ENCODE measurements around the gene H1-8.

The H1-8 gene

GRCh38 chr3:129517516-129517915 lies 25.5 kb upstream of the H1-8 start:
- H3K4me1 ChIP-seq (ENCODE audit: control insufficient read depth, insufficient read depth, low read length): no peaks in the 10 kb centered on the region
- no peak overlapping the region for H3K9ac ChIP-seq (ENCODE audit: low read depth, low read length)
- no peaks in the 10 kb centered on the region for H3K27me3 ChIP-seq (ENCODE audit: control insufficient read depth, insufficient read depth, low read length)
- H3K36me3 ChIP-seq (ENCODE audit: control insufficient read depth, insufficient read depth, low read length): peaks cover 17% of the 10 kb centered on the region
- H3K4me3 ChIP-seq (ENCODE audit: low read depth, low read length): no peak overlapping the region
- no peaks in the 10 kb centered on the region for H3K9me3 ChIP-seq (ENCODE audit: control insufficient read depth, insufficient read depth, low read length)

- Histone ChIP-seq H3K4me3 (ENCODE audit: low read depth, low read length) (no peak overlapping the region), H3K36me3 (ENCODE audit: control insufficient read depth, insufficient read depth, low read length) (peaks cover 16% of the 10 kb centered on the region), H3K4me1 (ENCODE audit: control insufficient read depth, insufficient read depth, low read length) (no peaks in the 10 kb centered on the region), H3K27me3 (ENCODE audit: control insufficient read depth, insufficient read depth, low read length) (no peaks in the 10 kb centered on the region), H3K9me3 (ENCODE audit: control insufficient read depth, insufficient read depth, low read length) (no peaks in the 10 kb centered on the region), H3K9ac (ENCODE audit: low read depth, low read length) (no peak overlapping the region)
Measured at GRCh38 chr3:129518038-129518561, 24.9 kb upstream of the H1-8 start.

DNA sequence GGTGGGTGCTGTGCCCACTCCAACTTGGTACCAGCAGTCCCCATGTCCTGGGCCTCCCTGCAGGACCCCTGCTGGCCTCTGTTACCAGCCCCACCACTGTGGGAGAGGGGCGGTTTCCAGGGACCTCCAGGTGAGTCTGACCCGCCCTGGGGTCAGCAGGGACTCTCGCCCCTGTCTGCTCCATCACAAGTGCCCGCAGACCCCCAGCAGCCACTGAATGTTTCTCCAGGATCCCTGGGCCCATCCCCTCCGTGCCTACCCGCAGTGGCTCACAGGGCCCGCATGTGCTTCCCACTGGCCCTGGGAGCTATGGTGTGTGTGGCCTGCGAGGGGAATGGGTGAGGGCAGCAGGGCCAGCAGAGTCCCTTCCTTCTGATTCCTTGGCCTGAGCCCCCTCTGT lies 24.4 kb upstream of the H1-8 start:
- H3K9ac ChIP-seq (ENCODE audit: low read depth, low read length): no peak overlapping the region
- H3K27me3 ChIP-seq (ENCODE audit: control insufficient read depth, insufficient read depth, low read length): no peaks in the 10 kb centered on the region
- H3K4me3 ChIP-seq (ENCODE audit: low read depth, low read length): no peak overlapping the region
- H3K9me3 ChIP-seq (ENCODE audit: control insufficient read depth, insufficient read depth, low read length): no peaks in the 10 kb centered on the region
- peaks cover 11% of the 10 kb centered on the region for H3K36me3 ChIP-seq (ENCODE audit: control insufficient read depth, insufficient read depth, low read length)
- no peaks in the 10 kb centered on the region for H3K4me1 ChIP-seq (ENCODE audit: control insufficient read depth, insufficient read depth, low read length)

GRCh38 chr3:129519449-129519848 lies 23.5 kb upstream of the H1-8 start:
- Histone ChIP-seq H3K27me3 (ENCODE audit: control insufficient read depth, insufficient read depth, low read length) (no peaks in the 10 kb centered on the region), H3K9me3 (ENCODE audit: control insufficient read depth, insufficient read depth, low read length) (no peaks in the 10 kb centered on the region), H3K9ac (ENCODE audit: low read depth, low read length) (no peak overlapping the region), H3K4me3 (ENCODE audit: low read depth, low read length) (no peak overlapping the region), H3K36me3 (ENCODE audit: control insufficient read depth, insufficient read depth, low read length) (peaks cover 6% of the 10 kb centered on the region), H3K4me1 (ENCODE audit: control insufficient read depth, insufficient read depth, low read length) (no peaks in the 10 kb centered on the region)

DNA sequence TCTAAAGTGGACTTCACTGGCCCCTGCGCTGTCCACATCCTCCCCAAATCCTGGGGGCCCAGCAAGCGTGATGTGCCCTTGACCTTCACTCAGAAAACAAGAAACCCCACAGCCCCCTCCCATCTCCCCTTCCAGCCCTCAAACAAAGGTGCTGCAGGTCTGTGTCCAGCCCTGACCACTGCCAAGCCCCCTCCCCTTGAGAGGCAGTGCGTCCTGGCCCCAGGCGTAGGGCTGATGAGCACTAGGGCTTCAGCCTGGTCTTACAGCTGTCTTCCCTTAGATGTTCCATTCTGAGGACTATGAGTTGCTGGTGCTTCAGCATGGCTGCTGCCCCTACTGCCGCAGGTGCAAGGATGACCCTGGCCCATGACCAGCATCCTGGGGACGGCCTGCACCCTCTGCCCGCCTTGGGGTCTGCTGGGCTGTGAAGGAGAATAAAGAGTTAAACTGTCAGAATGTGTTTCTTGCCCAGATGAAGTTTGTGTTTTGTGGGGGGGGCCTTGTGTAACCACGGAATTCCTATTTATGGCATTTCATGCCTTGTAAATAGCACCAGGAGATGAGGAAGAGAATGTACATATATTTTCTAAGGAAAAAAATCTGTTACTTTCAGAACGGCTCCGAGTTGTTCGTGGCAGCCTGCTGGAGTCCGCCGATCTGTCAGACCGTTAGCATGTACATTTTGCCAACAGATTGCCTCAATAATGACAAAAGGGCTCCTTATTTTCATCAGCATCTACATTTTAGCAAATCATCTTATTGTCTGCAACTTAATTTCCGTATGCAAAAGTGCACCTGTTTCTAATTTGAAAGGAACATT lies 22.9 kb upstream of the H1-8 start:
- Histone ChIP-seq H3K4me1 (ENCODE audit: control insufficient read depth, insufficient read depth, low read length) (no peaks in the 10 kb centered on the region), H3K4me3 (ENCODE audit: low read depth, low read length) (no peak overlapping the region), H3K36me3 (ENCODE audit: control insufficient read depth, insufficient read depth, low read length) (peaks cover 6% of the 10 kb centered on the region), H3K9me3 (ENCODE audit: control insufficient read depth, insufficient read depth, low read length) (no peaks in the 10 kb centered on the region), H3K9ac (ENCODE audit: low read depth, low read length) (no peak overlapping the region), H3K27me3 (ENCODE audit: control insufficient read depth, insufficient read depth, low read length) (no peaks in the 10 kb centered on the region)

DNA sequence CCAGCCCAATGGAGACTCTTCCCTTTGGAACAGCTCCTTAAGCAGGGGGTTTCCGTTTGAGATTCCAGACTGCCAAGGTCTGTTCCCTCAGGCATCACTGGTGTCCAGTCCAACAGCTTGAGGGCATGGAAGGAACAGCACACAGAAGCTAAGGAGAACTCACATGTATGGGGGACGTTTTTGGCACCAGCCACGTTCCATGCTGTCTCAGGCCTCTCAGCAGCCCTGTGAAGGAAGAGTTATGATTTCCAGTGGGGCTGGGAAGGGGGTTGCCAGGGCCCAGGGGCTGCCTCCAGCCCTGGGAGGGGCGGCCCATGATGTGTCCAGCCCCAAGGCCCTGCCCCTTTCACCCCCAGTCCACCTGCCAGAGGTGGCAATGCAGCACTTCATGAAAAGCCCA lies 22.0 kb upstream of the H1-8 start:
- H3K27me3 ChIP-seq (ENCODE audit: control insufficient read depth, insufficient read depth, low read length): no peaks in the 10 kb centered on the region
- H3K9me3 ChIP-seq (ENCODE audit: control insufficient read depth, insufficient read depth, low read length): no peaks in the 10 kb centered on the region
- H3K36me3 ChIP-seq (ENCODE audit: control insufficient read depth, insufficient read depth, low read length): peaks cover 6% of the 10 kb centered on the region
- H3K4me1 ChIP-seq (ENCODE audit: control insufficient read depth, insufficient read depth, low read length): no peaks in the 10 kb centered on the region
- H3K9ac ChIP-seq (ENCODE audit: low read depth, low read length): no peak overlapping the region
- no peak overlapping the region for H3K4me3 ChIP-seq (ENCODE audit: low read depth, low read length)

- H3K27me3 ChIP-seq (ENCODE audit: control insufficient read depth, insufficient read depth, low read length): no peaks in the 10 kb centered on the region
- H3K4me3 ChIP-seq (ENCODE audit: low read depth, low read length): no peak overlapping the region
- no peaks in the 10 kb centered on the region for H3K9me3 ChIP-seq (ENCODE audit: control insufficient read depth, insufficient read depth, low read length)
- no peaks in the 10 kb centered on the region for H3K4me1 ChIP-seq (ENCODE audit: control insufficient read depth, insufficient read depth, low read length)
- H3K36me3 ChIP-seq (ENCODE audit: control insufficient read depth, insufficient read depth, low read length): no peaks in the 10 kb centered on the region
- H3K9ac ChIP-seq (ENCODE audit: low read depth, low read length): no peak overlapping the region
Measured at GRCh38 chr3:129521611-129522010, 21.4 kb upstream of the H1-8 start.

GRCh38 chr3:129522953-129523352 lies 20.0 kb upstream of the H1-8 start:
- no peaks in the 10 kb centered on the region for H3K36me3 ChIP-seq (ENCODE audit: control insufficient read depth, insufficient read depth, low read length)
- no peak overlapping the region for H3K9ac ChIP-seq (ENCODE audit: low read depth, low read length)
- H3K27me3 ChIP-seq (ENCODE audit: control insufficient read depth, insufficient read depth, low read length): no peaks in the 10 kb centered on the region
- H3K4me3 ChIP-seq (ENCODE audit: low read depth, low read length): no peak overlapping the region
- H3K4me1 ChIP-seq (ENCODE audit: control insufficient read depth, insufficient read depth, low read length): no peaks in the 10 kb centered on the region
- no peaks in the 10 kb centered on the region for H3K9me3 ChIP-seq (ENCODE audit: control insufficient read depth, insufficient read depth, low read length)

DNA sequence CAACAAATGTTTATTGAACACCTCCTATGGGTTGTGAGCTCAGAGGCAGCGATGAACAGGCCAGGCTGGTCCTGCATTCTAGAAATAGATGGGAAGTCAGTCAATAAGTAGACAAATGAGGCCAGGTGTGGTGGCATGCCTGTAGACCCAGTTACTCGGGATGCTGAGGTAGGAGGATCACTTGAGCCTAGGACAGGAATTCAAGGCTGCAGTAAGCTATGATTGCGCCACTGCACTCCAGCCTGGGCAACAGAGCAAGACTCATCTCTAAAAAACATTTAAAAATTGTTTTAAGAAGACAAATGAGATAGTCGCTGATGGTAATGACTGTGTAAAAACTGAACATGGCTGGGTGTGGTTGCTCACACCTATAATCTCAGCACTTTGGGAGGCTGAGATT lies 18.9 kb upstream of the H1-8 start:
- Histone ChIP-seq H3K36me3 (ENCODE audit: control insufficient read depth, insufficient read depth, low read length) (no peaks in the 10 kb centered on the region), H3K4me1 (ENCODE audit: control insufficient read depth, insufficient read depth, low read length) (no peaks in the 10 kb centered on the region), H3K9me3 (ENCODE audit: control insufficient read depth, insufficient read depth, low read length) (no peaks in the 10 kb centered on the region), H3K9ac (ENCODE audit: low read depth, low read length) (no peak overlapping the region), H3K4me3 (ENCODE audit: low read depth, low read length) (no peak overlapping the region), H3K27me3 (ENCODE audit: control insufficient read depth, insufficient read depth, low read length) (no peaks in the 10 kb centered on the region)

DNA sequence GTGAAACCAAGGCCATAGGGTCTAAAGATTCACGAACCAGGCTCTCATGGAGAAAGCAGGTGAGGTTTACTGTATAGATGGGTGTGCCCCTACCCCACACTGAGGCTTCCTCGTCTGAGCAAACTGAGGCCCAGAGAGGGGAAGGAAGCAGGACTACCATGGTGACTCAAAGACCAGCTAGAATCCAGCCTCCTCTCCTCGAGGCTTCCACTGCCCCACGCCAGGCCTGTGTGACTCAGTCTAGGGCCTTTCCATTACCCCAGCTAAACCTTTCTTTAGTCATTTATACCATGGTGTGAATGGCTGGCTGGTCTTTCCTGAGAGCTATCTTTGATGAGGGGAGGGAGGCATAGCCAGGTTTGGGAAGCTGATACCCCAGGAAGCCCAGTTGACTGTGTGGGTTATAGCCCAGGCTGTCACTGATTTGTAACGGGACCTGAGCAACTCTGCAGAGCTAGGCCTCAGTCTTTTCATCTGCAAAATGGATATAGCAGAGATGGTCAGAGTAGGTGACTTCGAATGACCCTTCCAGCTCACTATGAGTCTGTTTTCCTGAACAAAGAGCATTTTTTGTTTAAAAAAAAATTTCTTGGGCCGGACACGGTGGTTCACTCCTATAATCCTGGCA lies 17.5 kb upstream of the H1-8 start:
- Histone ChIP-seq H3K4me3 (ENCODE audit: low read depth, low read length) (no peak overlapping the region), H3K9me3 (ENCODE audit: control insufficient read depth, insufficient read depth, low read length) (no peaks in the 10 kb centered on the region), H3K36me3 (ENCODE audit: control insufficient read depth, insufficient read depth, low read length) (no peaks in the 10 kb centered on the region), H3K9ac (ENCODE audit: low read depth, low read length) (no peak overlapping the region), H3K27me3 (ENCODE audit: control insufficient read depth, insufficient read depth, low read length) (no peaks in the 10 kb centered on the region), H3K4me1 (ENCODE audit: control insufficient read depth, insufficient read depth, low read length) (peaks cover 4% of the 10 kb centered on the region)

DNA sequence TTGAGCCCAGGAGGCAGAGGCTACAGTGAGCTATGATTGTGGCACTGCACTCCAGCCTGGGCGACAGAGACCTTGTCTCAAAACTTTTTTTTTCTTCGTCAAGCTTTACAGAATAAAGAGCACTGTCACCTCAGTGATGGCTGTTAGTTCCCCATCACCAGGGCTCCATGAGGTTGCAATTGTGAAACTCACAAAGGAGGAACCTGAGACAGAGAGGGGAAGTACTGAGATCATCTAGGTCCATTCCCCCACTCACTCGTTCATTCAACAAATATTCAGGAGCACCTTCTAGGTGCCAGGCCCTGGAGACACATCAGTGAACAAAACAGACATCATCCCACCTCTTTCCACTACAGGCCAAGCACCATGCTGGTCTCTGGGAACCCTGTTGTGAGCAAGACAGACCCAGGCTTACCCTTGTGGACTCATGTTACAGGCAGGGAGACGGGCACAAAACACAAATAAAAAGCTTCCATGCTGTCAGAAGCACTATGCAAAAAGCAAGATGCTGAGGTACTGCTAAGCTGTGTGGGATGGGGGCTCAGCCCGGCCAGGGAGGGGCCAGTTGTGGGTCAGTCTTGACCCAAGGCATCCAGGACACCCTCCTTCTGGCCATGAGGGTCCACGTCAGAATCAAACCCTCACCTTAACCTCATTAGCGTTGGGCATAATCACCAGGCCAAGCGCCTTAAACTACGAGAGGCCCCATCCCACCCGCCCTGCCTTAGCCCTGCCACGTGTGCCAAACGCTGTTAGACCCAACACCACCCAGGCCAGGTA lies 16.7 kb upstream of the H1-8 start:
- Histone ChIP-seq H3K9me3 (ENCODE audit: control insufficient read depth, insufficient read depth, low read length) (no peaks in the 10 kb centered on the region), H3K36me3 (ENCODE audit: control insufficient read depth, insufficient read depth, low read length) (no peaks in the 10 kb centered on the region), H3K9ac (ENCODE audit: low read depth, low read length) (no peak overlapping the region), H3K4me1 (ENCODE audit: control insufficient read depth, insufficient read depth, low read length) (peaks cover 4% of the 10 kb centered on the region), H3K4me3 (ENCODE audit: low read depth, low read length) (no peak overlapping the region), H3K27me3 (ENCODE audit: control insufficient read depth, insufficient read depth, low read length) (no peaks in the 10 kb centered on the region)

Data from iPS-15b (cell line).